Endometrial microvascular endothelial cells (primary cell): Measurements from ENCODE around the gene TMA7. TPM values are rescaled to one million over a fixed set of nuclear protein-coding genes. Genes with fewer than 3 reads are reported as not detected.
"Not testable (repeated sequence)": the region's sequence is repeated elsewhere in the genome, so short reads cannot be mapped to it uniquely, and the experiment has no call there.

ENCODE experiments used
- in situ Hi-C: cut with HindIII; loops from 2 replicates; pipeline ENCODE4 v1.10.0; 2017; ENCODE audit warnings: low sequenced_read_pairs, low pct_unique_long_range_greater_than_20kb; ENCODE audit errors: inconsistent ontology term
- total RNA-seq: library from RNA; depleted of rRNA; stranded (reverse); fragments of >200 nt; gene quantifications from one replicate; pipeline ENCODE4 v1.2.3, GENCODE V29; 2015; ENCODE audit errors: inconsistent ontology term

TMA7 gene
- total RNA-seq, 1 donor from 2014 or later = 329 TPM

GRCh38 chr3:48477959-48478520 lies 38.0 kb downstream of the TMA7 start:
- in situ Hi-C loops = no loop called here

- in situ Hi-C loops = no loop called here
Measured at GRCh38 chr3:48478626-48479555, 38.8 kb downstream of the TMA7 start.

GRCh38 chr3:48480891-48481290 lies 40.8 kb downstream of the TMA7 start:
- in situ Hi-C loops = not testable (repeated sequence)

GRCh38 chr3:48482822-48483221 lies 42.8 kb downstream of the TMA7 start:
- in situ Hi-C loops = not testable (repeated sequence)

- in situ Hi-C loops = no loop called here
Measured at GRCh38 chr3:48486952-48487351, 46.9 kb downstream of the TMA7 start.

GRCh38 chr3:48492461-48493202 lies 52.6 kb downstream of the TMA7 start:
- in situ Hi-C loops = no loop called here

GRCh38 chr3:48493203-48493501 lies 53.1 kb downstream of the TMA7 start:
- in situ Hi-C loops = no loop called here

Other genes with a start within 250 kb of the TMA7 start
- gene CAMP, start 216.8 kb upstream of the TMA7 start, total RNA-seq = not detected
- 4.2 TPM for gene ZNF589, start 199.2 kb upstream of the TMA7 start, total RNA-seq
- gene NME6, start 138.9 kb upstream of the TMA7 start, total RNA-seq = 37.5 TPM
- gene SPINK8, start 106.6 kb upstream of the TMA7 start, total RNA-seq = not detected
- gene FBXW12, start 68.0 kb upstream of the TMA7 start, total RNA-seq = not detected
- gene PLXNB1, start 10.2 kb upstream of the TMA7 start, total RNA-seq = 12.2 TPM
- 20.8 TPM for gene CCDC51, start 138 bp upstream of the TMA7 start, total RNA-seq
- gene ATRIP, start 6.5 kb downstream of the TMA7 start, total RNA-seq = 10.7 TPM
- 359 TPM for gene SHISA5, start 63.9 kb downstream of the TMA7 start, total RNA-seq
- 3.3 TPM for gene PFKFB4, start 116.5 kb downstream of the TMA7 start, total RNA-seq
- gene UCN2, start 123.5 kb downstream of the TMA7 start, total RNA-seq = not detected
- gene COL7A1, start 155.1 kb downstream of the TMA7 start, total RNA-seq = not detected
- 355 TPM for gene UQCRC1, start 169.4 kb downstream of the TMA7 start, total RNA-seq
- not detected for gene TMEM89, start 181.5 kb downstream of the TMA7 start, total RNA-seq
- 22.5 TPM for gene SLC26A6, start 195.2 kb downstream of the TMA7 start, total RNA-seq
- gene CELSR3, start 222.6 kb downstream of the TMA7 start, total RNA-seq = 1.0 TPM
- 16.7 TPM for gene NCKIPSD, start 245.7 kb downstream of the TMA7 start, total RNA-seq